Measurements from ENCODE around the gene RAB35. TPM values are rescaled to one million over a fixed set of nuclear protein-coding genes. Genes with fewer than 3 reads are reported as not detected.

Gene RAB35
- total RNA-seq, 2 donors from 2014 or later, result 4.0 to 7.0 TPM

DNA sequence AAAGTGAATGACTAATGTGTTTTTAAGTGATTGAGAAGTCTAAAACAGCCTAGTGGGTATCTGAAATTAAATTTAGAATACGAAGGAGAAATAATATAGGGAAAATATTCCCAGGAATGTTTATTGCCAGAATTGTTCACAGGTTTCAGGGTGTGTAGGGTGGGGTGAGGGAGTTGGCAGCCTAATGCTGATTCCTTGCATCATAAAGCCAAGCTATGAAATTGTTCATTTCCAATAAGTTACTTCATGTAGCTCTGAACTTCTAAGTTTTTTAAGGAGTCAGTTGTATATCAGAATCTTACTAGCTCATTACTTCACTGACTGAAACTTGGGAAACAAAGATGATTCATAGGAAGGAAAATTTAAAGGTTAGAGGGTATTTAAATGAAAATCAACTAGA is 56.4 kb downstream of the RAB35 start:
- intact Hi-C loops (cut with DNase I), result no loop called here
- no peaks in the 10 kb centered on the region for H3K36me3 ChIP-seq (replicated peaks in 1 of 2; ENCODE audit: insufficient read depth in 1 of 2, low read depth in 2 of 2)
- TF ChIP-seq POLR2A (IDR thresholded peaks at IDR 0.05), result no peak
- TF ChIP-seq, protein P1, sequence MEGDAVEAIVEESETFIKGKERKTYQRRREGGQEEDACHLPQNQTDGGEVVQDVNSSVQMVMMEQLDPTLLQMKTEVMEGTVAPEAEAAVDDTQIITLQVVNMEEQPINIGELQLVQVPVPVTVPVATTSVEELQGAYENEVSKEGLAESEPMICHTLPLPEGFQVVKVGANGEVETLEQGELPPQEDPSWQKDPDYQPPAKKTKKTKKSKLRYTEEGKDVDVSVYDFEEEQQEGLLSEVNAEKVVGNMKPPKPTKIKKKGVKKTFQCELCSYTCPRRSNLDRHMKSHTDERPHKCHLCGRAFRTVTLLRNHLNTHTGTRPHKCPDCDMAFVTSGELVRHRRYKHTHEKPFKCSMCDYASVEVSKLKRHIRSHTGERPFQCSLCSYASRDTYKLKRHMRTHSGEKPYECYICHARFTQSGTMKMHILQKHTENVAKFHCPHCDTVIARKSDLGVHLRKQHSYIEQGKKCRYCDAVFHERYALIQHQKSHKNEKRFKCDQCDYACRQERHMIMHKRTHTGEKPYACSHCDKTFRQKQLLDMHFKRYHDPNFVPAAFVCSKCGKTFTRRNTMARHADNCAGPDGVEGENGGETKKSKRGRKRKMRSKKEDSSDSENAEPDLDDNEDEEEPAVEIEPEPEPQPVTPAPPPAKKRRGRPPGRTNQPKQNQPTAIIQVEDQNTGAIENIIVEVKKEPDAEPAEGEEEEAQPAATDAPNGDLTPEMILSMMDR (IDR thresholded peaks at IDR 0.05), result no peak
- H3K27me3 ChIP-seq, result no peaks in the 10 kb centered on the region
- H3K27ac ChIP-seq, result no peak overlapping the region
- no peaks in the 10 kb centered on the region for H3K4me1 ChIP-seq
- DNase-seq (no peak), ATAC-seq (no peak)
- H3K9me3 ChIP-seq, result no peaks in the 10 kb centered on the region
- WGBS, 2 donors, result 89 to 90% methylated on average over 1 of the region's 1 CpG
- no peak overlapping the region for H3K4me3 ChIP-seq

DNA sequence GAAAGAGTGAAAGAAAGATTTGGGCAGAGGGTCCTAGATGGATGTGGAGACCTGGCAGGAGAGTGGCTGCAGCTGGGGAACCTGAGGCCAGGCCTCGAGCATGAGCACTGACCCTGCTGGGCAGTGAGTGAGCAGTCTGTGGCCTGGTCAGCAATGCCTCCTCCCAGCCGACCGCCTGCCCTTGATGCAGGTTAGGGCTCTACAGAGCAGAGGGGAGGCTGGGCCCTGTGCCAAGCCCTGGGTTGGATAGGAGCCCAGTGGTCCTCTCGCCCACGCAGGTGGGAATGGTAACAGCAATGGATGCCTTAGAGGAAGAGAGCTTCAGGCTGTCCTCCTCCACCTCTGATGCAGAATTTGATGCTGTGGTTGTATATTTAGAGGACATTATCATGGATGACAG is 59.8 kb downstream of the RAB35 start:
- TF ChIP-seq, protein P1 (IDR thresholded peaks at IDR 0.05), result no peak
- no peak for TF ChIP-seq POLR2A (IDR thresholded peaks at IDR 0.05)
- no peaks in the 10 kb centered on the region for H3K27me3 ChIP-seq
- H3K4me3 ChIP-seq, result no peak overlapping the region
- no peaks in the 10 kb centered on the region for H3K9me3 ChIP-seq
- WGBS, 2 donors, result 76 to 77% methylated on average over 5 of the region's 5 CpGs
- no peaks in the 10 kb centered on the region for H3K4me1 ChIP-seq
- intact Hi-C loops (cut with DNase I), result no loop called here
- ATAC-seq (no peak), DNase-seq (no peak)
- H3K27ac ChIP-seq, result no peak overlapping the region
- no peaks in the 10 kb centered on the region for H3K36me3 ChIP-seq (replicated peaks in 1 of 2; ENCODE audit: insufficient read depth in 1 of 2, low read depth in 2 of 2)

DNA sequence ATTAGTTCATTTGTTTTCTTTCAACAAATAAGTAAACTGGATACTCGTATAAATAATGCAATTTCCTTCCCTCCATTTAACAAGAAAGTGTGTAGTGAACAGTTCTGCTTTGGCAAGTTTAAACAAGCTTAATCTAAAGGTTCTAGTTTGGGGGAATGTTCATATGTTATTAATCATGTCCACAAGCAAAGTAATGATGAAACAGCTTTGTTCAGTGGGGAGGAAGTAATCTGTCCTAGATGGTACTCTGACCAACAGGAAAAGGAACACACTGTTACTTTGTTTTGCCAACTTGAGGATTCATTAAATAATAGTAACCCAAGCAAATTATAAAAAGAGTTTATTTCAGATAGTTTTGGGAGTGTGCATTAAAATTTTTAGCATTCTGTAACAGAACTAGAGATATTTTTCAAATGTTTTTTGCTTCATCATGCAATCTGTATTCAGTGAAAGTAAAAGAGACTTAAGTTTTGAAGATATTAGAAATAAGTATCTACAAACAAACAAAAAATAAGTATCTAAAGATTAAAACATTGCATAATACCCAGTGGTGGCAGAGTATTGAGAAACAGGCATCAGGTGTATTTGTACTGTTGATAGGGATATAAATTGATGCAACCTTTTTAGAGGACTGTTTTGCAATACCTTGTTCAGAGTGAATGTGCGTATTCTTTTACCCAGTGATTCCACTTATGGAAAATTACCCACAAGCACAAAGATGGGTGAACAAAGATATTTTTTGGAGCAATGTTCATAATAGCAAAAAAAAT is 61.1 kb downstream of the RAB35 start:
- TF ChIP-seq, protein P1 (IDR thresholded peaks at IDR 0.05), result no peak
- TF ChIP-seq POLR2A (IDR thresholded peaks at IDR 0.05), result no peak
- peak; percentile 63 for ATAC-seq
- peak overlapping the region in 1 of 4 donors; percentile 26 for H3K27ac ChIP-seq
- no peak for DNase-seq
- H3K36me3 ChIP-seq (replicated peaks in 1 of 2; ENCODE audit: insufficient read depth in 1 of 2, low read depth in 2 of 2), result no peaks in the 10 kb centered on the region
- no peaks in the 10 kb centered on the region for H3K9me3 ChIP-seq
- no peak overlapping the region for H3K4me3 ChIP-seq
- WGBS, 2 donors, result 44 to 53% methylated on average over 2 of the region's 2 CpGs
- H3K27me3 ChIP-seq, result no peaks in the 10 kb centered on the region
- intact Hi-C loops (cut with DNase I), result no loop called here
- no peaks in the 10 kb centered on the region for H3K4me1 ChIP-seq

DNA sequence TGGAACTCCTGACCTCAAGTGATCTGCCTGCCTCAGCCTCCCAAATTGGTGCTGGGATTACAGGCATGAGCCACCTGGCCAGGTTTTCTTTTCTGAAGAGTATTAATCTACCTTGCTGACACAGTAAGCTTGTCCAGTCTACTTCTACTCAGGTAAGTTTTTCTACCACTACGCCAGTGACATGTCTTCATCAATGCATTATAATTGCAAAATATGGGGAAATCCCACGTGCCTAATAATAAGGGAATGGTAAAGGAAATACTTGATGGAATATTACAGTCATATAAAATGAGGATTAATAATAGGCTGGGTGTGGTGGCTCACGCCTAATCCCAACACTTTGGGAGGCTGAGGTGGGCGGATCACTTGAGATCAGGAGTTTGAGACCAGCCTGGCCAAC is 62.3 kb downstream of the RAB35 start:
- no peaks in the 10 kb centered on the region for H3K36me3 ChIP-seq (replicated peaks in 1 of 2; ENCODE audit: insufficient read depth in 1 of 2, low read depth in 2 of 2)
- TF ChIP-seq POLR2A (IDR thresholded peaks at IDR 0.05), result no peak
- TF ChIP-seq, protein P1 (IDR thresholded peaks at IDR 0.05), result no peak
- H3K9me3 ChIP-seq, result no peaks in the 10 kb centered on the region
- intact Hi-C loops (cut with DNase I), result no loop called here
- DNase-seq (no peak), ATAC-seq (no peak)
- no peak overlapping the region for H3K27ac ChIP-seq
- H3K4me3 ChIP-seq, result no peak overlapping the region
- no peaks in the 10 kb centered on the region for H3K4me1 ChIP-seq
- no peaks in the 10 kb centered on the region for H3K27me3 ChIP-seq
- WGBS, 2 donors, result 95% methylated on average over 4 of the region's 4 CpGs

DNA sequence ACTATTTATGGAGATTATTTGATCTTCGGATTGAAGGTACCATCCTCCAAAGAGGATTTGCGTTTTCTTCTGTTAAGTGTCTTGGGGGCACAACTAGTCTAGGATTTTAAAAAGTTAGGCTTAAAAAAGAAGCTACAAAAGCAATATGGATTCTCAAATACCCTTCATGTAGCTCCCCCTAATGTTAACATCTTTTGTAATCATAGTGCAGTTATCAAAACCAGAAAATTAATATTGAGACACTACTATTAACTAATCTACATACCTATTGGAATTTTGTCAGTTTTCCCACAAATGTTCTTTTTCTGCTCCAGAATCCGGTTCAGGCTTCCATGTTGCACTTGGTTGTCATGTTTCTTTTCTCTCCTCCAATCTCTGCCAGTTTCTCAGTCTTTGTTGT is 65.0 kb downstream of the RAB35 start:
- no peaks in the 10 kb centered on the region for H3K27me3 ChIP-seq
- H3K4me3 ChIP-seq, result no peak overlapping the region
- H3K9me3 ChIP-seq, result no peaks in the 10 kb centered on the region
- H3K27ac ChIP-seq, result no peak overlapping the region
- H3K36me3 ChIP-seq (replicated peaks in 1 of 2; ENCODE audit: insufficient read depth in 1 of 2, low read depth in 2 of 2), result no peaks in the 10 kb centered on the region
- ATAC-seq (no peak), DNase-seq (no peak)
- intact Hi-C loops (cut with DNase I), result no loop called here
- 95% methylated on average over 3 of the region's 3 CpGs for WGBS, 2 donors
- TF ChIP-seq POLR2A (IDR thresholded peaks at IDR 0.05), result no peak
- TF ChIP-seq, protein P1 (IDR thresholded peaks at IDR 0.05), result no peak
- no peaks in the 10 kb centered on the region for H3K4me1 ChIP-seq
